ENCODE data around the gene C1orf35. TPM values are rescaled to one million over a fixed set of nuclear protein-coding genes. Genes with fewer than 3 reads are reported as not detected.

Gene C1orf35
- total RNA-seq = 10 to 100 TPM; 18.3 TPM

GRCh38 chr1:228102791-228103620 lies at the start of gene C1orf35:
TSS of gene C1orf35 (minus strand) at chr1:228103325. CDS start at chr1:228103227, 98 bp downstream.
- Mint-ChIP-seq H3K27me3 (no peaks in the 10 kb centered on the region), H3K4me1 (peaks cover 12% of the 10 kb centered on the region), H3K27ac (peak within 1 kb of the TSS; percentile 92), H3K36me3 (ENCODE audit: low read depth) (peaks cover 62% of the 10 kb centered on the region), H3K9me3 (no peaks in the 10 kb centered on the region), H3K4me3 (peak within 1 kb of the TSS; percentile 91)
- peak; percentile 89 for ATAC-seq (replicated peaks)

GRCh38 chr1:228152918-228153258 lies 49.8 kb upstream of the C1orf35 start:
- no peaks in the 10 kb centered on the region for H3K27me3 Mint-ChIP-seq
- H3K36me3 Mint-ChIP-seq (ENCODE audit: low read depth) = no peaks in the 10 kb centered on the region
- no peak overlapping the region for H3K4me3 Mint-ChIP-seq
- no peaks in the 10 kb centered on the region for H3K9me3 Mint-ChIP-seq
- no peak for ATAC-seq (replicated peaks)
- peaks cover 7% of the 10 kb centered on the region for H3K4me1 Mint-ChIP-seq
- peak overlapping the region; percentile 71 for H3K27ac Mint-ChIP-seq

DNA sequence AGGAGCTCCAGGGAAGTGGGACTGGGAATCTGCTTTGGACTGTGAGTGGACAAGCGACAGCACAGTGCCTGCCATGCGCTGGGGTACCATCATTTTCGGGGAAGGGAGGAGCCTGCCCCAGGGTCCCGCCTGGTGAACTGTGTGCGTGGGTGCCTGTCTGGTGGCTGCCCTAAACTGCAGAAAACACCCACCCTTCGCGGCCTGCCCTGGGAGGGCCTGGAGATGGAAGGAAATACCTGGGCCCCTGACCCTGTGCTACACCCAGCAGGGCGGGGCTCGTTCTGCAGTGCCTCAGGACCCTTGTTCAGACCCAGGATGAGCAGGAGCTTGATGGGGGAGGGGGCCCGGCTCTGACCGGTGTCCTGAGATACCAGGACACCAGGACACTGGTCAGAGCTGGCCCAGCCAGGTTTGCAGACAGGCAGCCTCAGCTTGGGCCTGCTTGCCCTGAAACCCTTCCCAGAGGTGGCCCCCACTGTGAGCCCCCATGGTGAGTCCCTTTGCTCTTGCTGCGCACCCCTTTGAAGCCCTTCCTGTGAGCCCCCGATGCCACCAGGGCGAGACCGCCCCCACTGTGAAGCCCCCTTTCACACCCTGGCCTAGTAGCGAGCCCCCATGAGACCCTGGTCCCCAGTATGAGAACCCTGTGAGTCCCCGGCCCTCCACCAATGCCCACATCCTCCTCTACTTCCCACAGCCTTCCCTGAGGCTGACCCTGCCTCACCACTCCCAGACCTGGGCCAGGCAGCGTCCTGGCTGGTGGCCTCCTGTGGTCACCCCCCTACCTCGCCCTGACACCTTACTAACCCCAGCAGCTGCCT lies 49.2 kb upstream of the C1orf35 start:
- peaks cover 7% of the 10 kb centered on the region for H3K4me1 Mint-ChIP-seq
- no peak overlapping the region for H3K4me3 Mint-ChIP-seq
- no peaks in the 10 kb centered on the region for H3K9me3 Mint-ChIP-seq
- no peak for ATAC-seq (replicated peaks)
- no peaks in the 10 kb centered on the region for H3K36me3 Mint-ChIP-seq (ENCODE audit: low read depth)
- peak overlapping the region; percentile 71 for H3K27ac Mint-ChIP-seq
- H3K27me3 Mint-ChIP-seq = no peaks in the 10 kb centered on the region

DNA sequence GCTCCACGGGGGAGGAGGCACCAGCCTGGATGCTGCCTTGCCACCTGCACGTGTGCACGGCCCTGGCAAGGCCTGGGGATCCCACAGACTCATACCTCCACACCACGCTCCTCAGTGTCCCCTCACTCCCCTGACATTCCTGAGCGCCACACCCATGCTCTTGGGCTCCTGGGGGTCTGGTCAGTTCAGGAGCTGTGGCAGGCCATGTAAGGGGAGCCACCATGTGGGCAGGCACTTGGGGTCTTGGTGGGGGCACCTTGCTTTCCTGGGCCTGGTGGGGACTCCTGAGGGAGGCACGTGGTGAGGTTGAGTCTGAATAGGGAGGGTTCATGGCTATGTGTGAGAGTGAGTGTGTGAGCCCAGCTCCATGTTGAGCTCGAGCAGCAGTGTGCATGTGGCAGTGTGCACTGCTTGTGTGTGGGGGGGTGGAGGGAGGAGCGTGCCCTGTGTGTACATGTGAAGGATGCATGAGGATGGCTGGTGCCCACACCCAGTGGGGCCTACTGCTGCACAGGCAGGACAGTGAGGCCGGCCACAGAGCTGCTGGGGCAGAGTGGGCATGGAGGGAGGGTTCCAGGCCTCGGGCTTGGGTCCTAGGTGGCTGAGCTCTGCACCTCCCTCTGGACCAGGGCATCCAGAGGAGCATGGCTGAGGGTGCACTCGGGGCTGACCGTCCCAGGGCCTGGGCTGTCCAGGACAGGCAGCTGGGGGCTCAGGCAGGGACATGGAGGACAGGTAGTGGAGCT lies 48.2 kb upstream of the C1orf35 start:
- ATAC-seq (replicated peaks) = no peak
- Mint-ChIP-seq H3K27me3 (no peaks in the 10 kb centered on the region), H3K27ac (no peak overlapping the region), H3K4me1 (peaks cover 7% of the 10 kb centered on the region), H3K9me3 (no peaks in the 10 kb centered on the region), H3K4me3 (no peak overlapping the region), H3K36me3 (ENCODE audit: low read depth) (peaks cover 5% of the 10 kb centered on the region)

GRCh38 chr1:228150461-228151179 lies 47.5 kb upstream of the C1orf35 start:
- no peaks in the 10 kb centered on the region for H3K9me3 Mint-ChIP-seq
- ATAC-seq (replicated peaks) = no peak
- H3K27me3 Mint-ChIP-seq = no peaks in the 10 kb centered on the region
- no peak overlapping the region for H3K4me3 Mint-ChIP-seq
- H3K4me1 Mint-ChIP-seq = peaks cover 7% of the 10 kb centered on the region
- no peak overlapping the region for H3K27ac Mint-ChIP-seq
- H3K36me3 Mint-ChIP-seq (ENCODE audit: low read depth) = peaks cover 12% of the 10 kb centered on the region

DNA sequence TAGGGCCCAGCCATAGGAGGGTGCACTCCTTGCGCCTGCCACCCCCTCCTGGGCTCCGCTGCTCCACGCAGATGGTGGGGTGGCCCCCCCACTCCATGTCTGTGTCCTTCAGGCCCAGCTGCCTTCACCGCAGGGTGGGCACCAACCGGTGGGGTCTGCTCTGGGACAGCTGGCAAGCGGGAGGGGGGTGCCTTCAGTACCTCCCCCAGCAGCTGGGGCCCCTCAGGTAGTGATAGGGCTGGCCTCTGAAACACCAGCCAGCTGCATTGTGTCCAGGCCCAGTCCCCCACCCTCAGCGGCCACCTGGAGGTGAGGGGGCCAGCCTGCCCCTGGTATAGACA lies 47.0 kb upstream of the C1orf35 start:
- H3K27me3 Mint-ChIP-seq = no peaks in the 10 kb centered on the region
- peaks cover 5% of the 10 kb centered on the region for H3K4me1 Mint-ChIP-seq
- no peaks in the 10 kb centered on the region for H3K9me3 Mint-ChIP-seq
- H3K4me3 Mint-ChIP-seq = no peak overlapping the region
- H3K27ac Mint-ChIP-seq = no peak overlapping the region
- no peak for ATAC-seq (replicated peaks)
- peaks cover 15% of the 10 kb centered on the region for H3K36me3 Mint-ChIP-seq (ENCODE audit: low read depth)

DNA sequence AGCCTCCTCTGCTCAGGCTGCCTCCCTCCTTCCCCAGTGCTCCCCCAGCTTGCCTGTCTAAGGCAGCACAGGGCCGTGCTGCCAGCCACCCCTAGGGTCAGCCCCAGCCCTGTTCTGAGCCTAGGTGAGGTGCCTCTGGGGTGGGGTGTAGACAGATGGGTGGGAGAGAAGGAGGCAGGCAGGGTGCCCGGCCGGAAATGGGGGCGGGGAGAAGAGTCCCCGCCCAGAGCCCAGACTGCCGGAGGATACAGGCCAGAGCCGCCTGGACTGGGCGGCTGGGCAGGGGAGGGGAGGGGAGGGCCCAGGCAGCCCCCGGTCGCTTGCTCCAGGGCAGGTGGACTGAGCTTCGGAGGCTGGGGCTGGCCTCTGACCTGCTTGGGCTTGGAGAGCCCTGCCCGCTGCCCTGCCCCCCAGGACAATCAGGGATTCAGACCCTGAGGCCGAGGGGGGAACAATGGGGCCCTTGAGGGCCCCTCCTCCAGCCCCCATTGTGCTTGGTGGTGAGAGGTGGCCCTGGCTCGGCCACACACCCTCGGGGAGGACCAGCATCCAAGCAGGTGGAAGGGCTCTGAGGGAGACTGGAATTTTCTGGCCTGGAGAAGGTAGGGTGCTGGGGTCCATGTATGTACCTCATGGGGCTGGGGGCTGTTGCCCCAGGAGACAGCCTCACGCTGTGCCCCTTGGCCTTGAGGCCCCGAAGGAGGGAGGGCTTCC lies 46.4 kb upstream of the C1orf35 start, which contains the start of gene GJC2:
Gene GJC2, plus strand, starts transcription at position 525 of the 714 bp plus-strand sequence. CDS start 7,829 bp downstream, outside the sequence.
- Mint-ChIP-seq H3K36me3 (ENCODE audit: low read depth) (peaks cover 20% of the 10 kb centered on the region), H3K4me3 (no peak within 1 kb of the TSS), H3K27ac (no peak within 1 kb of the TSS), H3K4me1 (no peaks in the 10 kb centered on the region), H3K27me3 (no peaks in the 10 kb centered on the region), H3K9me3 (no peaks in the 10 kb centered on the region)
- ATAC-seq (replicated peaks) = peak; percentile 5

- Mint-ChIP-seq H3K27ac (no peak overlapping the region), H3K4me1 (peaks cover 3% of the 10 kb centered on the region), H3K9me3 (no peaks in the 10 kb centered on the region), H3K36me3 (ENCODE audit: low read depth) (peaks cover 20% of the 10 kb centered on the region), H3K4me3 (no peak overlapping the region), H3K27me3 (no peaks in the 10 kb centered on the region)
- no peak for ATAC-seq (replicated peaks)
These were observed 45.8 kb upstream of the C1orf35 start for GRCh38 chr1:228148935-228149405.

DNA sequence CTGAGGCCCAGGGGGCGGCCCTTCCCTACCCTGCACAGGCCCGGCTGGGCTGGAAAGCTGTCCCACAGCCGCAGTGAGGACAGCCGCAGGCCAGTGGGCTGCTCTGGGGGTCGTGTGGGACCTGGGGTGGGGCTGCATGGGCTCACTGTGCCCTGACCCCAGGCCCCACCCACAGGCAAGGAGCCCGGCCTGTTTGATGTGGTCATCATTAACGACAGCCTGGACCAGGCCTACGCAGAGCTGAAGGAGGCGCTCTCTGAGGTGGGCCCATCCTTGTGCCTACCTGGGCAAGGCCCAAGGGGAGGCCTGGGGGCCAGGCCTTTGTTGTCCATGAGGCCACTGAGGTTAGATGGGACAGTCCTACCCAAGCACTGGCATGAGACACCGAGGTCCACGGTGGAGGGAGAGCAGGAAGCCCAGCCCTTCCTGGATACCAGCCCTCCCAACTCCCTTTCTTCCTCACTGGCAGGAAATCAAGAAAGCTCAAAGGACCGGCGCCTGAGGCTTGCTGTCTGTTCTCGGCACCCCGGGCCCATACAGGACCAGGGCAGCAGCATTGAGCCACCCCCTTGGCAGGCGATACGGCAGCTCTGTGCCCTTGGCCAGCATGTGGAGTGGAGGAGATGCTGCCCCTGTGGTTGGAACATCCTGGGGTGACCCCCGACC lies 45.2 kb upstream of the C1orf35 start:
- Mint-ChIP-seq H3K4me3 (no peak overlapping the region), H3K27me3 (no peaks in the 10 kb centered on the region), H3K9me3 (no peaks in the 10 kb centered on the region), H3K27ac (no peak overlapping the region), H3K36me3 (ENCODE audit: low read depth) (peaks cover 27% of the 10 kb centered on the region), H3K4me1 (peaks cover 9% of the 10 kb centered on the region)
- ATAC-seq (replicated peaks) = no peak

DNA sequence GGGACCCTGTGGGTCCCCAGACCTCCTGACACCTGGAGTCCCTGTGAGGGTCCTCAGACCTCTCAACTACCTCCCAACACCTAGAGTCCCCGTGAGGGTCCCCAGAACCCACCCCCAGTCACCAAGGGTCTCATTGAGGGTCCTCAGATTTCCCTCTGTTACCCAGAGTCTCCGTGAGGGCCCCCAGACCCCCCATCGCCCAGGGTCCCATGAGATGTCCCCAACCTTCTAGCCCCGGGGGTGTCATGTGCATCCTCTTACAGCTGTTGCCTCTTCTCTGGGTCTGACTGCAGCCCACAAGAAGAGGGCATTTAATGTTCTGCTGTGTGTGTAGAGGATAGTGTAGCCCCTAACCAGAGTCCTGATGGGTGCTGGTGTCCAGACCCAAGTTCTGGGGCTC lies 44.6 kb upstream of the C1orf35 start:
- no peak for ATAC-seq (replicated peaks)
- Mint-ChIP-seq H3K27ac (no peak overlapping the region), H3K36me3 (ENCODE audit: low read depth) (peaks cover 32% of the 10 kb centered on the region), H3K27me3 (no peaks in the 10 kb centered on the region), H3K4me3 (no peak overlapping the region), H3K9me3 (no peaks in the 10 kb centered on the region), H3K4me1 (peaks cover 14% of the 10 kb centered on the region)

GRCh38 chr1:228147151-228147693 lies 44.1 kb upstream of the C1orf35 start:
- Mint-ChIP-seq H3K4me1 (peaks cover 14% of the 10 kb centered on the region), H3K27me3 (no peaks in the 10 kb centered on the region), H3K9me3 (no peaks in the 10 kb centered on the region), H3K36me3 (ENCODE audit: low read depth) (peaks cover 38% of the 10 kb centered on the region), H3K4me3 (no peak overlapping the region), H3K27ac (no peak overlapping the region)
- ATAC-seq (replicated peaks) = no peak

- H3K36me3 Mint-ChIP-seq (ENCODE audit: low read depth) = peaks cover 44% of the 10 kb centered on the region
- H3K27ac Mint-ChIP-seq = no peak overlapping the region
- no peak for ATAC-seq (replicated peaks)
- H3K4me1 Mint-ChIP-seq = peaks cover 14% of the 10 kb centered on the region
- no peaks in the 10 kb centered on the region for H3K9me3 Mint-ChIP-seq
- H3K4me3 Mint-ChIP-seq = no peak overlapping the region
- H3K27me3 Mint-ChIP-seq = no peaks in the 10 kb centered on the region
These were observed 43.5 kb upstream of the C1orf35 start for GRCh38 chr1:228146417-228147150.

Measured in activated T-helper 17 cell treated with anti-CD3 and anti-CD28 coated beads, Interleukin-2, amount 50 U/mL, for 72 hours (primary cell).